BLaER1 treated with 17β-estradiol and CSF1 and Interleukin-3, amounts not matched to agents 10 nM and 100 nM (cell line): ENCODE data around the gene SCART1.
"Not testable (repeated sequence)": the region's sequence is repeated elsewhere in the genome, so short reads cannot be mapped to it uniquely, and the experiment has no call there.

Experiments used
- H3K27ac ChIP-seq, 11 experiments: shearing (Covaris generic); formaldehyde crosslinking; 2 replicates each; pipeline ENCODE4 v1.8.1; 2022
- H3K27me3 ChIP-seq, 11 experiments: shearing (Covaris generic); formaldehyde crosslinking; 2 replicates each; pipeline ENCODE4 v1.8.1; 2022
- H3K36me3 ChIP-seq, 11 experiments: shearing (Covaris generic); formaldehyde crosslinking; 2 replicates each; pipeline ENCODE4 v1.8.1; 2022
- H3K4me1 ChIP-seq, 10 experiments: shearing (Covaris generic); formaldehyde crosslinking; 2 replicates each; pipeline ENCODE4 v1.8.1; 2022
- H3K4me2 ChIP-seq, 11 experiments: shearing (Covaris generic); formaldehyde crosslinking; 2 replicates each; pipeline ENCODE4 v1.8.1; 2022
- H3K4me3 ChIP-seq, 10 experiments: shearing (Covaris generic); formaldehyde crosslinking; 2 replicates each; pipeline ENCODE4 v1.8.1; 2022
- H3K9ac ChIP-seq, 11 experiments: shearing (Covaris generic); formaldehyde crosslinking; 2 replicates each; pipeline ENCODE4 v1.8.1; 2022
- H3K9me3 ChIP-seq, 11 experiments: shearing (Covaris generic); formaldehyde crosslinking; replicated peaks in 1 of 11; 2 replicates each; pipeline ENCODE4 v1.8.1; 2022
- H4K20me1 ChIP-seq, 11 experiments: shearing (Covaris generic); formaldehyde crosslinking; 2 replicates each; pipeline ENCODE4 v1.8.1; 2022
- Cebpa-rat ChIP-seq, 11 experiments: shearing (Covaris generic); IDR thresholded peaks; 2 replicates each; pipeline ENCODE4 v1.8.1; 2022

The SCART1 gene

DNA sequence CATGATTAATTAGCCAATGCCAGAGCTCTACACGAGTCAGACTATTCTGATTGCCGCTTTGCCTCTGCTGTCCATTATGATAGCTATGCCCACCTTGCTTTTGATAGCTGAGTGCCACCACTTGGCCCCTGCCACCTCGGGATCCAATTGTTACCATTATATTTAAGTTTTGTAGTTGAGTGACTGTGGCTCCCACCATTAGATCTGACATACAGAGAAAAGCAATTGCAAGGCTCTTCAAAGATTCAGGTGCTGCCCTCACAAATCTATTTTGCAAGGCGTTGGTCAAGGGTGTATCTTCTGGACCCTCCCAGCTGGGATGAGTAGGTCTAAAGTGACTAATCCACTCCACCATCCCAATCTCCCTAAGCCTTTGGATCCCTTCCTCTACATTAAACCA lies 47.2 kb downstream of the SCART1 start:
- H3K9me3 ChIP-seq = peaks cover 29 to 56% (median 50%) of the 10 kb centered on the region in 11 experiments
- H3K4me1 ChIP-seq, H3K4me3 ChIP-seq, H3K4me2 ChIP-seq, H3K9ac ChIP-seq, H3K27ac ChIP-seq, H4K20me1 ChIP-seq, H3K36me3 ChIP-seq, H3K27me3 ChIP-seq: not testable (repeated sequence)

DNA sequence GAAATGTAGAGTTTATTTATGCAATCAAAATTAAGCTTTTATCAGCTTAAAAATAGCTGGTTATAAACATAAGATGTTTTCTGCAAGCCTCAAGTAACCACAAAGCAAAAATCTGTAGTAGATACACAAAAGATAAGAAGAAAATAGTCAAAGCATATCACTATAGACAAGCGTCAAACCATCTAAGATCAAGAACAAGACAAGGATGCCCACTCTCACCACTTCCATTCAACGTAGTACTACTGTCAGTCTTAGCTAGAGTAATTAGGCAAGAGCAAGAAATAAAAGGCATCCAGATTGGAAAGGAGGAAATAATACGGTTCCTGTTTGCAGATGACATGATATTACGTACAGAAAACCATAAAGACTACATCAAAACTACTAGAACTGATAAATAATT lies 56.0 kb downstream of the SCART1 start:
- H4K20me1 ChIP-seq = no peaks in the 10 kb centered on the region
- no peak overlapping the region for H3K9ac ChIP-seq
- H3K9me3 ChIP-seq = peaks cover 12 to 34% (median 20%) of the 10 kb centered on the region in 11 experiments; a peak in 21 of 22 replicates
- no peak for TF ChIP-seq Cebpa-rat (IDR thresholded peaks at IDR 0.05)
- H3K4me2 ChIP-seq = no peak overlapping the region
- no peaks in the 10 kb centered on the region for H3K27me3 ChIP-seq
- H3K36me3 ChIP-seq = no peaks in the 10 kb centered on the region
- no peaks in the 10 kb centered on the region for H3K4me1 ChIP-seq
- H3K27ac ChIP-seq = no peak overlapping the region
- H3K4me3 ChIP-seq = no peak overlapping the region

DNA sequence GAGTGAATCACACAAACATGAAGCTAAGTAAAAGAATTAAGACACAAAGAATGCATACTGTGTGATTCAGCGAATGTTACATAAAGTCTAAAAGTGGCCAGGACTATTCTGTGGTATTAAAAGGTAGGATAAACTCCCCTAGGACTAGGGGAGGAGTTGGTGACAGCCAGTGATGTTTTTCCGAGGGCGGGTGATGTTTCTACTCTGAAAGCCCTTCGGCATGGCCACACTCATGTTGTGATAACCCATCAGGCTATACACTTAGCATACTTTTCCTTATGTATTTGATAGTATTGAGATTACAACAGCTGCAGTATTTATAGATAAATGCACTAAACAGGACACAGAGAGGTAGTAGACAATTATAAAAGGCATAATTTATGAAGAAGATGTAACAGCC lies 57.7 kb downstream of the SCART1 start:
- Histone ChIP-seq H3K27me3 (no peaks in the 10 kb centered on the region), H3K4me3 (no peak overlapping the region), H3K4me2 (no peak overlapping the region)

DNA sequence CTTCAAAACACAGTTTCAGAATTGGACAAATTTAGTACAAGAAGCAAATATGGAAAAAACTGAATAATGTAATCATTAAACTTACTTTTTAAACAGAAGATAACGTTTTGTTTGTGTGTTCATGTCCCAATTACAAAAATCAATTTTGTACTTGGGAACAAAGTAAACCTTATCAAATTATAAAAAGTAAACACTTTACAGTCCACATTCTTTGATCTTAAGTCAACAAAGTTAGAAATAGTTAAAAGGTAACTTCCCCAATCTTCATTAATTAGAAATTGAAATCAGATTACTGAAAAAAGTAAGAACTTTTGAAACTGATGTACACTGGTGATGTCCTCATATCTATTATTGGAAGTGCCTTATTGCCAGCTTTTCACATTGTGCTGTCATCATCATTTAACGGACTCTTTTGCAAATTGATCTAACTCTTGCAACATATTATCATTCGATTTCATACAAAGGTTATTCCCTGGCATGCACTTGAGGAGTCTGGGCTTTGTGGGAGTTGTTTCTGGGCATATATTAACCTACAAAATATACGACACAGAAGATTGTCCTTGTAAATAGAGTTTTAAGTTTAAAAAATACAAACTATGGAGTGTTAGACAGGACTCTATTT lies 58.3 kb downstream of the SCART1 start:
- H3K9ac ChIP-seq = no peak overlapping the region
- no peak overlapping the region for H3K4me3 ChIP-seq
- no peak for TF ChIP-seq Cebpa-rat (IDR thresholded peaks at IDR 0.05)
- no peaks in the 10 kb centered on the region for H3K36me3 ChIP-seq
- no peak overlapping the region for H3K4me2 ChIP-seq
- no peaks in the 10 kb centered on the region for H3K27me3 ChIP-seq
- no peak overlapping the region for H3K27ac ChIP-seq
- H4K20me1 ChIP-seq = no peaks in the 10 kb centered on the region
- no peaks in the 10 kb centered on the region for H3K4me1 ChIP-seq
- peaks cover 12 to 32% (median 19%) of the 10 kb centered on the region in 11 experiments; a peak in 21 of 22 replicates for H3K9me3 ChIP-seq

More for the DNA sequence above, 57.7 kb downstream of the SCART1 start:
- Histone ChIP-seq H3K27ac (no peak overlapping the region), H3K36me3 (no peaks in the 10 kb centered on the region), H4K20me1 (no peaks in the 10 kb centered on the region), H3K4me1 (no peaks in the 10 kb centered on the region), H3K9ac (no peak overlapping the region), H3K9me3 (peaks cover 12 to 34% (median 20%) of the 10 kb centered on the region in 11 experiments; a peak in 21 of 22 replicates)
- no peak for TF ChIP-seq Cebpa-rat (IDR thresholded peaks at IDR 0.05)

DNA sequence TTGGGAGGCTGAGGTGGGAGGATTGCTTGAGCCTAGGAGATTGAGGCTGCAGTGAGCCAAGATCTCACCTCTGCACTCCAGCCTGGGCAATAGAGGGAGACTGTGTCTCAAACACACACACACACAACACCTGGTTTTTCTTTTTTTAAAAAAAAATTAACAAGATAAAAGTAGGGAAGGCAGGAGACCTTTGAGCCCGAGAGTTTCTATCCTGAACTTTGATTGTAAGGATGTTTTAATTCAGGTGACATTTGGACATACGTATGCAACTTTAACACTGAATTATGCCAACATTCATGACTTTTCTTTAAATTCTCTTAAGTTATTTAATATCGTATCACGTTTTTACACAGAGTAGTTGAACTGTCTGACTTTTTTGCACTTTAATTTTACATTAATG lies 61.7 kb downstream of the SCART1 start:
- no peak overlapping the region for H3K4me3 ChIP-seq
- H3K4me2 ChIP-seq = no peak overlapping the region
- H3K9ac ChIP-seq = no peak overlapping the region
- peaks cover 6 to 20% (median 12%) of the 10 kb centered on the region in 11 experiments; a peak in 18 of 22 replicates for H3K9me3 ChIP-seq
- H3K27ac ChIP-seq = no peak overlapping the region
- H3K36me3 ChIP-seq = no peaks in the 10 kb centered on the region
- no peaks in the 10 kb centered on the region for H4K20me1 ChIP-seq
- no peak for TF ChIP-seq Cebpa-rat (IDR thresholded peaks at IDR 0.05)
- H3K27me3 ChIP-seq = no peaks in the 10 kb centered on the region
- H3K4me1 ChIP-seq = peaks cover 0 to 15% (median 8%) of the 10 kb centered on the region in 10 experiments; a peak in 15 of 20 replicates

DNA sequence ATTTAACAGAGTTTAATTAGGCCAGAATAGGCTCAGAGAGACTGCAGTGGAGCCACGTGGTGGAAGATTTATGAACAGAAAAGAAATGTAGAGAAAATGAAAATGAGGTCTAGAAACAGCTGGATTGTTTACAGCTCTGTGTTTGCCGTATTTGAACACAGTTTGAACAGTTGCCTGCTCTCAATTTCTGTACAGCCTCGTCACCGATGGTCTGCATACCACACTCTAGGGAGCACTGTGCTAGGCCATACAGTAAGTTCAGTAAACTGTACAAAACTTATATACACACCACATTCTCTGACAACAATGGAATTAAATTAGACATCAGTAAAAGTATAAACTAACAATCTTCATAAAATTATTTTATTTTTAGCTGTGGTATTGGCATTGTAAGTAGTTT lies 62.3 kb downstream of the SCART1 start:
- H3K4me2 ChIP-seq = no peak overlapping the region
- no peak overlapping the region for H3K9ac ChIP-seq
- no peak overlapping the region for H3K27ac ChIP-seq
- no peak for TF ChIP-seq Cebpa-rat (IDR thresholded peaks at IDR 0.05)
- H3K4me1 ChIP-seq = peaks cover 0 to 20% (median 12%) of the 10 kb centered on the region in 10 experiments; a peak in 15 of 20 replicates
- peaks cover 6 to 14% (median 12%) of the 10 kb centered on the region in 11 experiments; a peak in 18 of 22 replicates for H3K9me3 ChIP-seq
- no peaks in the 10 kb centered on the region for H4K20me1 ChIP-seq
- no peaks in the 10 kb centered on the region for H3K27me3 ChIP-seq
- H3K36me3 ChIP-seq = no peaks in the 10 kb centered on the region
- H3K4me3 ChIP-seq = no peak overlapping the region

DNA sequence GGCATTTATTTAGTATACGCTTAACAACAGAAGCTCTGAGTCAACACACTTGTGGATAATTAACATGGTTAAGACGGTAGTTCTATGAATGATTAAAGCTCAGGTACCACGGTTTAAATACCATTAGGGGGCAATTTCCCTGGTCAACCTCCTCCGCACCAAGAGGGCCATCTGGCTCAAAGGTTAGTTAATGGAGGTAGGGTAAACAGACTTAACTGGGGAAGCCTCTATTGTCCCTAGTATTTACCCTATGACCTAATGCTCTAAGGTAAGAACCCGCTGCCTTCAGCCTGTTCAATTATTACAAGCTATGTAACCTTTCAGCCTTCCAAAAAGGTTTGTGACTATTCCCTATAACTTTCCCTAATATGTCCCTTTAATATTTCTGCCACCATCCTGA lies 64.8 kb downstream of the SCART1 start:
- Histone ChIP-seq H3K9me3 (peaks cover 16 to 25% (median 23%) of the 10 kb centered on the region in 11 experiments), H3K4me1 (peaks cover 0 to 20% (median 12%) of the 10 kb centered on the region in 10 experiments; a peak in 15 of 20 replicates)
- H3K4me3 ChIP-seq, H4K20me1 ChIP-seq, H3K9ac ChIP-seq, H3K27ac ChIP-seq, H3K27me3 ChIP-seq, H3K36me3 ChIP-seq, H3K4me2 ChIP-seq: not testable (repeated sequence)
